SK-N-SH (cell line): ENCODE data around the gene NEK3. TPM values are rescaled to one million over a fixed set of nuclear protein-coding genes. Genes with fewer than 3 reads are reported as not detected.
"Not testable (repeated sequence)": the region's sequence is repeated elsewhere in the genome, so short reads cannot be mapped to it uniquely, and the experiment has no call there.

ENCODE experiments used
- CTCF ChIA-PET: fragments of 300-600, 350-600 bp; formaldehyde crosslinking; extraction: SDS; loops from one replicate; lab custom pipeline; 2021; lab: Yijun Ruan, JAX
- POLR2A ChIA-PET: fragments of 350-600 bp; sonication (Branson Sonifier 250); formaldehyde crosslinking; extraction: SDS; loops from one replicate; lab custom pipeline; 2020; ENCODE audit warnings: antibody characterized with exemption, inconsistent platforms; lab: Yijun Ruan, JAX
- DNase-seq: peaks from one replicate; pipeline ENCODE4 v3.0.0; 2012
- H2AFZ ChIP-seq: fragments of 200-600 bp; sonication (generic); 2 replicates; pipeline ENCODE4 v1.8.1; 2016; ENCODE audit warnings: antibody characterized with exemption, mild to moderate bottlenecking, low read depth
- H3F3A ChIP-seq: fragments of 200-600 bp; sonication (generic); replicated peaks from 2 replicates; pipeline ENCODE3; 2016; ENCODE audit warnings: antibody characterized with exemption, mild to moderate bottlenecking; ENCODE audit not compliant: insufficient read depth
- H3K27ac ChIP-seq, 2 experiments: fragments of 200-500 bp in 1 of 2; fragments of 200-600 bp in 1 of 2; sonication (Bioruptor generic) in 1 of 2; sonication (generic), shearing (Covaris generic) in 1 of 2; 2 replicates each; pipeline versions ENCODE4 v1.5.1 to v1.6.1; 2014 to 2016; ENCODE audit warnings: low read depth in 2 of 2, inconsistent platforms in 1 of 2, low read length in 1 of 2, mild to moderate bottlenecking in 1 of 2, mixed read lengths in 1 of 2
- H3K27me3 ChIP-seq: fragments of 200-600 bp; sonication (generic), shearing (Covaris generic); 2 replicates; pipeline ENCODE4 v1.6.1; 2016; ENCODE audit warnings: mixed run types; ENCODE audit not compliant: insufficient read depth
- H3K36me3 ChIP-seq, 2 experiments: fragments of 200-500 bp in 1 of 2; fragments of 200-600 bp in 1 of 2; sonication (Bioruptor generic) in 1 of 2; sonication (generic) in 1 of 2; replicated peaks in 1 of 2; 2 replicates each; pipeline versions ENCODE3 to v1.5.1; 2014 to 2016; ENCODE audit warnings: low read length in 1 of 2, mild to moderate bottlenecking in 1 of 2; ENCODE audit not compliant: insufficient read depth in 2 of 2, control insufficient read depth in 1 of 2
- H3K4me1 ChIP-seq, 2 experiments: fragments of 200-500 bp in 1 of 2; fragments of 200-600 bp in 1 of 2; sonication (Bioruptor generic) in 1 of 2; sonication (generic), shearing (Covaris generic) in 1 of 2; 2 replicates each; pipeline versions ENCODE4 v1.5.1 to v1.6.1; 2014 to 2016; ENCODE audit warnings: low read depth in 1 of 2, low read length in 1 of 2, mixed run types in 1 of 2; ENCODE audit not compliant: insufficient read depth in 2 of 2, control insufficient read depth in 1 of 2
- H3K4me2 ChIP-seq: fragments of 200-600 bp; sonication (generic), shearing (Covaris generic); 2 replicates; pipeline ENCODE4 v1.6.1; 2017; ENCODE audit warnings: mixed run types
- H3K4me3 ChIP-seq, 2 experiments: fragments of 200-500 bp in 1 of 2; fragments of 200-600 bp in 1 of 2; sonication (Bioruptor generic) in 1 of 2; sonication (generic), shearing (Covaris generic) in 1 of 2; 2 replicates each; pipeline versions ENCODE4 v1.5.1 to v1.8.1; 2014 to 2016; ENCODE audit warnings: low read depth in 2 of 2, inconsistent platforms in 1 of 2, low read length in 1 of 2, mild to moderate bottlenecking in 1 of 2, mixed read lengths in 1 of 2, moderate library complexity in 1 of 2
- H3K79me2 ChIP-seq: fragments of 200-600 bp; sonication (generic); 2 replicates; pipeline ENCODE4 v1.8.1; 2017; ENCODE audit warnings: mild to moderate bottlenecking; ENCODE audit not compliant: insufficient read depth
- H3K9ac ChIP-seq: fragments of 200-600 bp; sonication (generic); 2 replicates; pipeline ENCODE4 v1.6.1; 2017; ENCODE audit warnings: mixed run types
- H3K9me2 ChIP-seq: fragments of 200-600 bp; sonication (generic); 2 replicates; pipeline ENCODE4 v1.6.1; 2017; ENCODE audit warnings: mixed run types
- H3K9me3 ChIP-seq: fragments of 200-600 bp; sonication (generic); 2 replicates; pipeline ENCODE4 v1.6.1; 2017; ENCODE audit warnings: mixed run types, mild to moderate bottlenecking, moderate library complexity
- H4K20me1 ChIP-seq: fragments of 200-600 bp; sonication (generic); 2 replicates; pipeline ENCODE4 v1.6.1; 2017; ENCODE audit warnings: mild to moderate bottlenecking, mixed run types; ENCODE audit not compliant: insufficient read depth
- WGBS: methylation state at CpG from one replicate; pipeline ENCODE4 v1.1.6; 2017; ENCODE audit warnings: low lambda C conversion rate; 5-methylcytosine and 5-hydroxymethylcytosine counted together
- polyA plus RNA-seq, 3 experiments: library from polyadenylated mRNA; depleted of rRNA; stranded (reverse); fragments of >200 nt; gene quantifications; 2 replicates each; pipeline ENCODE4 v1.2.3, GENCODE V29; 2012
- TF ChIP-seq, protein P1 (sequence below): IDR thresholded peaks from 2 replicates; pipeline ENCODE4; 2012

The NEK3 gene
- polyA plus RNA-seq, 1 of the 3 experiments (the other 2 are of a cell fraction) = 12.7 TPM

DNA sequence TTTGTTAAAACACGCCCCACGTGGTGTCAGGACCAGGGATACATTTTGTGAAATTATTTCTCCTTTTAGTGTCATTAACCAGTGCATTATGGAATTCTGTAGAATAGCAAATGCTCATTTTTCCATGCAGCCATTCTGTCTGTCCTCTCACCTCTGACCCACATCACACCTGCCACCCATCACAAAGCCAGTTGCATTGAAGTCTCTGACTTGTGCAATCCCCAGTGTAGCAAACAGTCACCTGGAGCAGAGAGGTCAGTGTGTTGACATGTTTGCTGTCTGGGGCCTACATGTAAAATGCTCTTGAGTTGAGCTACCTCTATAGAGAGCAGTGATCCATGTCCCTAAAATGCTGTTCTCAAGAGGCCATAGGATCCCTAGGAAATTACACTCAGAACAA is 47.9 kb upstream of the NEK3 start:
- H3K27ac ChIP-seq, H3K9me2 ChIP-seq, DNase-seq, H3K4me1 ChIP-seq, H3F3A ChIP-seq, H3K27me3 ChIP-seq, POLR2A ChIA-PET, H3K9me3 ChIP-seq, CTCF ChIA-PET, H2AFZ ChIP-seq, H3K9ac ChIP-seq, H3K4me3 ChIP-seq, H3K4me2 ChIP-seq, H3K36me3 ChIP-seq, H4K20me1 ChIP-seq, H3K79me2 ChIP-seq: not testable (repeated sequence)
- 63% methylated on average over 2 of the region's 2 CpGs for WGBS

DNA sequence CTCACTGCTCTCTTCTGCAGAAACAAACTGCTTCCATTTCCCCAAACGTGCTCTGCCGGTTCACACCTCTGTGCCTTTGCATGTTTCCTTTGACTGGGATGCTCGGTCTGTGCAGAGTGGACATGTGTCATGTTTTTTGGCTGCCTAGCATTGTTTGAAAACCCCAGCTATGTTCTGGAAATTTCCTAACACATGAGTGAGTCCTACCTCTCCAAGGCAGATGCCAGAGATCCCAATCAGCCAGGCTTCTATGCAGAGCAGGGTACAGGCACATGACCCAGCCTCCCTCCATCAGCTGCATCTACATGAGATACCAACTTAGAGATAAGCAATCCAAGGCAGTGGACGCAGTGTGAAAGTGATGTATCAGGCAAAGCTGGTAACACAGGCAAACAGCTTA is 45.1 kb upstream of the NEK3 start:
- H3K79me2 ChIP-seq, H3K9me2 ChIP-seq, H3K27me3 ChIP-seq, H3K4me2 ChIP-seq, H3K4me3 ChIP-seq, H3K36me3 ChIP-seq, H3K9ac ChIP-seq, DNase-seq, H4K20me1 ChIP-seq, POLR2A ChIA-PET, H2AFZ ChIP-seq, H3F3A ChIP-seq, H3K4me1 ChIP-seq, H3K9me3 ChIP-seq, CTCF ChIA-PET, H3K27ac ChIP-seq: not testable (repeated sequence)
- WGBS = 73% methylated on average over 4 of the region's 4 CpGs

DNA sequence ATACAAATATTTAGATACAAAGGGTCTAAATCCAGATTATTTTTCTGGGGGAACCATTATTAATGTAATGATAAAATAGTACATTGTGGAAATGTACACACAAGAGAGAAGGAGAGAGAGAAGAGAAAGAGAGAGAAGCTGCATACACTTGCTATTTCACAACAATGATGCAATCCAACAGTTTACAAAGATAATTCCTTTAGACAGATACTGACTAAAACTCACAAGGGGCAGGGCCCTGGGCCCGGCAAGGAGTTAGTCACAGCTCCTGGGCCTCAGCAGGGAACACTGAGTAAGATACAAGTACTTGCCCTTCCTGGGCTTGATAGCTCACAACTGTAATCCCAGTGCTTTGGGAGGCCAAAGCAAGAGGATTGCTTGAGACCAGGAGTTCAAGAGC is 44.5 kb upstream of the NEK3 start:
- H3F3A ChIP-seq, H3K9me3 ChIP-seq, H3K27ac ChIP-seq, H3K4me1 ChIP-seq, H3K4me3 ChIP-seq, H4K20me1 ChIP-seq, H3K9ac ChIP-seq, H3K27me3 ChIP-seq, H2AFZ ChIP-seq, DNase-seq, H3K36me3 ChIP-seq, H3K4me2 ChIP-seq, POLR2A ChIA-PET, H3K79me2 ChIP-seq, H3K9me2 ChIP-seq, CTCF ChIA-PET: not testable (repeated sequence)
- WGBS = 38% methylated on average over 1 of the region's 1 CpG
- TF ChIP-seq, protein P1, sequence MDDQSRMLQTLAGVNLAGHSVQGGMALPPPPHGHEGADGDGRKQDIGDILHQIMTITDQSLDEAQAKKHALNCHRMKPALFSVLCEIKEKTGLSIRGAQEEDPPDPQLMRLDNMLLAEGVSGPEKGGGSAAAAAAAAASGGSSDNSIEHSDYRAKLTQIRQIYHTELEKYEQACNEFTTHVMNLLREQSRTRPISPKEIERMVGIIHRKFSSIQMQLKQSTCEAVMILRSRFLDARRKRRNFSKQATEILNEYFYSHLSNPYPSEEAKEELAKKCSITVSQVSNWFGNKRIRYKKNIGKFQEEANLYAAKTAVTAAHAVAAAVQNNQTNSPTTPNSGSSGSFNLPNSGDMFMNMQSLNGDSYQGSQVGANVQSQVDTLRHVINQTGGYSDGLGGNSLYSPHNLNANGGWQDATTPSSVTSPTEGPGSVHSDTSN = 0 out of 2 replicates have a peak, but pooled peaks have one; percentile 24

DNA sequence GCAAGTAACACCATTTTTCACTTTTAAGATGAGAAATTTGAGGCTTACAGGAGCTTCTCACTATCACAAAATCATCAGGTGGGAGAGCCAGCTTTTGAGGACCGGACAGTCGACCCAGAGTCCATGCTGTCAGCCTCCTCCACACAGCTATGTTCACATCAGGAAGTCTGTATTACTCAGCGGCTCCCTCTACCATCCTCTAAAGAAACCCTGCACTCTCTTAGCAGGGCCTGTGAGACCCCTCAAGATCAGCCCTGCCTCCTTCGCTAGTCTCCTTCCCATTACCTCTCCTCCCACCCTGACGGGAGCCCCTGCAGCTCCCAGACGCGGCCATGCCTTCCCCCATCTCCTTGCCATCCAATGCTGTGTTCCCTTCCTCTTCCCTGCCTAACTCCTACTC is 43.1 kb upstream of the NEK3 start:
- H3K4me2 ChIP-seq, H3K79me2 ChIP-seq, H3K9ac ChIP-seq, H3K4me3 ChIP-seq, POLR2A ChIA-PET, H3K4me1 ChIP-seq, H3F3A ChIP-seq, H4K20me1 ChIP-seq, DNase-seq, H3K9me2 ChIP-seq, H3K36me3 ChIP-seq, H3K9me3 ChIP-seq, H2AFZ ChIP-seq, H3K27me3 ChIP-seq, H3K27ac ChIP-seq: not testable (repeated sequence)
- 85% methylated on average over 7 of the region's 7 CpGs for WGBS
- CTCF ChIA-PET = interaction anchor here (1.1 to 1.9 kb wide), 6 partner anchors 16 to 388 kb away, joined by 3 to 6 read pairs (median 4); partner anchors contain the start of genes NEK5 and VPS36
